GM19324 (cell line): ENCODE measurements around the gene SKIC8.

Source experiments
- ATAC-seq: cut with Tn5 transposase; IDR thresholded peaks from one replicate; pipeline ENCODE4 v1.9.1; 2021; ENCODE audit warnings: mild to moderate bottlenecking, moderate library complexity; ENCODE audit not compliant: unreplicated experiment, low FRiP score

The SKIC8 gene

GRCh38 chr15:78302579-78303312 is 3.3 kb upstream of the SKIC8 start:
- no peak for ATAC-seq

GRCh38 chr15:78301828-78302227 is 2.4 kb upstream of the SKIC8 start:
- no peak for ATAC-seq

- ATAC-seq: no peak
Measured at GRCh38 chr15:78301326-78301725, 1.9 kb upstream of the SKIC8 start.

GRCh38 chr15:78292219-78292618 is 7.2 kb downstream of the SKIC8 start:
- ATAC-seq: no peak

- ATAC-seq: no peak
Measured at GRCh38 chr15:78291698-78292097, 7.7 kb downstream of the SKIC8 start.

GRCh38 chr15:78291052-78291451 is 8.4 kb downstream of the SKIC8 start:
- ATAC-seq: no peak

GRCh38 chr15:78290222-78290621 is 9.2 kb downstream of the SKIC8 start:
- no peak for ATAC-seq

- no peak for ATAC-seq
Measured at GRCh38 chr15:78284758-78285157, 14.7 kb downstream of the SKIC8 start.

- no peak for ATAC-seq
Measured at GRCh38 chr15:78282324-78282723, 17.1 kb downstream of the SKIC8 start.

- no peak for ATAC-seq
Measured at GRCh38 chr15:78280319-78281072, 18.9 kb downstream of the SKIC8 start.

GRCh38 chr15:78276064-78276943 is 23.1 kb downstream of the SKIC8 start:
- no peak for ATAC-seq

GRCh38 chr15:78274994-78275393 is 24.4 kb downstream of the SKIC8 start:
- ATAC-seq: no peak

- no peak for ATAC-seq
Measured at GRCh38 chr15:78272776-78273175, 26.6 kb downstream of the SKIC8 start.

GRCh38 chr15:78272316-78272715 is 27.1 kb downstream of the SKIC8 start:
- no peak for ATAC-seq

GRCh38 chr15:78266806-78267205 is 32.6 kb downstream of the SKIC8 start:
- ATAC-seq: no peak

- no peak for ATAC-seq
Measured at GRCh38 chr15:78266229-78266628, 33.2 kb downstream of the SKIC8 start.

- no peak for ATAC-seq
Measured at GRCh38 chr15:78265752-78266224, 33.6 kb downstream of the SKIC8 start.

- ATAC-seq: no peak
Measured at GRCh38 chr15:78265137-78265460, 34.3 kb downstream of the SKIC8 start.

- ATAC-seq: no peak
Measured at GRCh38 chr15:78264304-78265136, 34.9 kb downstream of the SKIC8 start, which contains the start of gene DNAJA4. DNAJA4 (plus strand) TSS chr15:78264562; CDS start chr15:78264764, 202 bp downstream.

- ATAC-seq: no peak
Measured at GRCh38 chr15:78263907-78264303, 35.5 kb downstream of the SKIC8 start.
